ENCODE data around the gene PPM1D.
"Not testable (repeated sequence)": the region's sequence is repeated elsewhere in the genome, so short reads cannot be mapped to it uniquely, and the experiment has no call there.

Gene PPM1D

GRCh38 chr17:60577147-60577915 is 22.7 kb upstream of the PPM1D start:
- Mint-ChIP-seq H3K9me3 (no peaks in the 10 kb centered on the region), H3K4me1 (peaks cover 4% of the 10 kb centered on the region), H3K4me3 (peak overlapping the region; percentile 18), H3K27ac (ENCODE audit: low read depth) (no peak overlapping the region), H3K36me3 (ENCODE audit: insufficient read depth) (peaks cover 1% of the 10 kb centered on the region), H3K27me3 (peaks cover 4% of the 10 kb centered on the region)
- peak; percentile 28 for ATAC-seq (replicated peaks; ENCODE audit: extremely low read depth, poor library complexity, severe bottlenecking)
- no peak for DNase-seq (ENCODE audit: low spot score in 2 of 2)

GRCh38 chr17:60579090-60579489 is 20.9 kb upstream of the PPM1D start:
- no peak overlapping the region for H3K4me3 Mint-ChIP-seq
- ATAC-seq (replicated peaks; ENCODE audit: extremely low read depth, poor library complexity, severe bottlenecking) = no peak
- H3K27ac Mint-ChIP-seq (ENCODE audit: low read depth) = no peak overlapping the region
- peaks cover 4% of the 10 kb centered on the region for H3K4me1 Mint-ChIP-seq
- no peaks in the 10 kb centered on the region for H3K9me3 Mint-ChIP-seq
- DNase-seq (ENCODE audit: low spot score in 2 of 2) = no peak
- H3K36me3 Mint-ChIP-seq (ENCODE audit: insufficient read depth) = peaks cover 1% of the 10 kb centered on the region
- no peaks in the 10 kb centered on the region for H3K27me3 Mint-ChIP-seq

GRCh38 chr17:60579551-60579950 is 20.4 kb upstream of the PPM1D start:
- Mint-ChIP-seq H3K4me3 (no peak overlapping the region), H3K27me3 (no peaks in the 10 kb centered on the region), H3K36me3 (ENCODE audit: insufficient read depth) (peaks cover 1% of the 10 kb centered on the region), H3K27ac (ENCODE audit: low read depth) (no peak overlapping the region), H3K9me3 (no peaks in the 10 kb centered on the region), H3K4me1 (peaks cover 4% of the 10 kb centered on the region)
- DNase-seq (ENCODE audit: low spot score in 2 of 2) (no peak), ATAC-seq (replicated peaks; ENCODE audit: extremely low read depth, poor library complexity, severe bottlenecking) (no peak)

- DNase-seq (ENCODE audit: low spot score in 2 of 2) (no peak), ATAC-seq (replicated peaks; ENCODE audit: extremely low read depth, poor library complexity, severe bottlenecking) (no peak)
- Mint-ChIP-seq H3K4me1 (no peaks in the 10 kb centered on the region), H3K27ac (ENCODE audit: low read depth) (no peak overlapping the region), H3K9me3 (no peaks in the 10 kb centered on the region), H3K4me3 (no peak overlapping the region), H3K36me3 (ENCODE audit: insufficient read depth) (peaks cover 1% of the 10 kb centered on the region), H3K27me3 (peaks cover 11% of the 10 kb centered on the region)
Measured at GRCh38 chr17:60583008-60583407, 17.0 kb upstream of the PPM1D start.

DNA sequence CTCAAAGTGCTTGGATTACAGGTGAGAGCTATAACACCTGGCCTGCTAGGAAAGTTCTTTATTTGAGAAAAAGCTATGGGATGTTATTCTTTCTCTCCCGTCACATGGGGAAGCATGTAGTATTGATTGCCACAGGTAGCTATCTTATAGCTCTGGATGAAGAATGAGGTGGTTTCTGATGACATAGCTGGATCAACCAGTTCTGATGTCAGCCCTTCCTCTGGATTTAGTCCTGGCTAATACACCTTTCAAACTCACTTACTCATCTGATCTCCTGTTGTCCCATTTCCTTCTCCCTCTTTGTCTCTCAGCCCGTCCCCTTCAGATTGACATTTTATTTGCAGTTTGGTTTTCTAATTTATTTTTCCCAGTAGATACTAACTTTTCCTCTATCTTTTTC is 14.1 kb upstream of the PPM1D start:
- Mint-ChIP-seq H3K4me1 (no peaks in the 10 kb centered on the region), H3K27me3 (peaks cover 11% of the 10 kb centered on the region), H3K4me3 (no peak overlapping the region), H3K27ac (ENCODE audit: low read depth) (no peak overlapping the region), H3K36me3 (ENCODE audit: insufficient read depth) (peaks cover 1% of the 10 kb centered on the region), H3K9me3 (no peaks in the 10 kb centered on the region)
- DNase-seq (ENCODE audit: low spot score in 2 of 2) (no peak), ATAC-seq (replicated peaks; ENCODE audit: extremely low read depth, poor library complexity, severe bottlenecking) (no peak)

DNA sequence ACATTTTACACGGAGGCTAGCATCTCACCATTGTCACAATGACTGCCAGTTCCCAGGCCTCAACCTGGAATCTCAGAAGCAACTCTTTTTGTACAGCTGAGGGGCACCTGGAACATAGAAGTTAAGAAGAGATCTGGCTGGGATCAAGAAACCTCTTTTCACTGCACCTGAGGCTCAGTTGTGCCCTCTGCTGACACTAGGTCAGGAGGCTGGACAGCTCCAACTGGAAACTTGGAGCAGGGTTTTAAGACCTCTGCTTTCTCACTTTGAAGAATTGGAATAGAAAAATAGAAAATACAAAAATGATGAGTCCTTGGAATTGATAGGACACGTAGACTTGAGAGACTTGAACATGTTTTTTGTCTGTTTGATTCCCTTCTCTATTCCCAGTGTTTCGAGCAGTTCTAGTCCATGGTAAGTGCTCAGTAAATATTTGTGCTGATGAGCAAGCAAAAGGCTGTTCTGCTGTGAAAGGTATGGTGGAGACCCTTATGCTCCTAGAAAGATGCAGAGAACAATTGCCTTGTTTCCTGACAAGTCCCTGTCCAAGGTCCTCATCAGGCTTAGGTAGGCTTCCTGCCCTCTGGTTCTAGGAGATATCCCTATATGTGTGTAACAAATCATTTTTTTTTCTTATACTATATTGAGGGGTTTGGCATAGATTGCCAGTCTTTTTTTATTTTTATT is 13.6 kb upstream of the PPM1D start:
- H3K4me3 Mint-ChIP-seq = no peak overlapping the region
- DNase-seq (ENCODE audit: low spot score in 2 of 2) (no peak), ATAC-seq (replicated peaks; ENCODE audit: extremely low read depth, poor library complexity, severe bottlenecking) (no peak)
- no peaks in the 10 kb centered on the region for H3K9me3 Mint-ChIP-seq
- no peak overlapping the region for H3K27ac Mint-ChIP-seq (ENCODE audit: low read depth)
- H3K36me3 Mint-ChIP-seq (ENCODE audit: insufficient read depth) = peaks cover 1% of the 10 kb centered on the region
- H3K27me3 Mint-ChIP-seq = peaks cover 11% of the 10 kb centered on the region
- no peaks in the 10 kb centered on the region for H3K4me1 Mint-ChIP-seq

- H3K27ac Mint-ChIP-seq (ENCODE audit: low read depth) = no peak overlapping the region
- H3K27me3 Mint-ChIP-seq = peaks cover 11% of the 10 kb centered on the region
- H3K36me3 Mint-ChIP-seq (ENCODE audit: insufficient read depth) = no peaks in the 10 kb centered on the region
- H3K4me1 Mint-ChIP-seq = no peaks in the 10 kb centered on the region
- H3K9me3 Mint-ChIP-seq = no peaks in the 10 kb centered on the region
- no peak overlapping the region for H3K4me3 Mint-ChIP-seq
- no peak for ATAC-seq (replicated peaks; ENCODE audit: extremely low read depth, poor library complexity, severe bottlenecking)
- no peak for DNase-seq (ENCODE audit: low spot score in 2 of 2)
Measured at GRCh38 chr17:60590070-60590469, 9.9 kb upstream of the PPM1D start.

GRCh38 chr17:60592750-60593149 is 7.2 kb upstream of the PPM1D start:
- DNase-seq (ENCODE audit: low spot score in 2 of 2) (no peak), ATAC-seq (replicated peaks; ENCODE audit: extremely low read depth, poor library complexity, severe bottlenecking) (no peak)
- Mint-ChIP-seq H3K27ac (ENCODE audit: low read depth) (no peak overlapping the region), H3K36me3 (ENCODE audit: insufficient read depth) (no peaks in the 10 kb centered on the region), H3K4me3 (no peak overlapping the region), H3K9me3 (no peaks in the 10 kb centered on the region), H3K4me1 (no peaks in the 10 kb centered on the region), H3K27me3 (no peaks in the 10 kb centered on the region)

GRCh38 chr17:60593441-60594036 is 6.5 kb upstream of the PPM1D start:
- not testable (repeated sequence) for H3K4me3 Mint-ChIP-seq; H3K27me3 Mint-ChIP-seq; ATAC-seq (replicated peaks; ENCODE audit: extremely low read depth, poor library complexity, severe bottlenecking); H3K36me3 Mint-ChIP-seq (ENCODE audit: insufficient read depth); H3K9me3 Mint-ChIP-seq; H3K27ac Mint-ChIP-seq (ENCODE audit: low read depth); DNase-seq (ENCODE audit: low spot score in 2 of 2); H3K4me1 Mint-ChIP-seq

- DNase-seq (ENCODE audit: low spot score in 2 of 2); H3K4me1 Mint-ChIP-seq; H3K27ac Mint-ChIP-seq (ENCODE audit: low read depth): not testable (repeated sequence)
Measured at GRCh38 chr17:60594170-60594569, 5.8 kb upstream of the PPM1D start.

GRCh38 chr17:60594734-60595133 is 5.3 kb upstream of the PPM1D start:
- no peak for DNase-seq (ENCODE audit: low spot score in 2 of 2)
- Mint-ChIP-seq H3K36me3 (ENCODE audit: insufficient read depth) (peaks cover 5% of the 10 kb centered on the region), H3K27ac (ENCODE audit: low read depth) (no peak overlapping the region), H3K9me3 (no peaks in the 10 kb centered on the region), H3K4me1 (peaks cover 8% of the 10 kb centered on the region), H3K4me3 (no peak overlapping the region), H3K27me3 (no peaks in the 10 kb centered on the region)
- no peak for ATAC-seq (replicated peaks; ENCODE audit: extremely low read depth, poor library complexity, severe bottlenecking)

More at GRCh38 chr17:60594170-60594569, 5.8 kb upstream of the PPM1D start:
- not testable (repeated sequence) for H3K9me3 Mint-ChIP-seq; H3K4me3 Mint-ChIP-seq; H3K36me3 Mint-ChIP-seq (ENCODE audit: insufficient read depth); ATAC-seq (replicated peaks; ENCODE audit: extremely low read depth, poor library complexity, severe bottlenecking); H3K27me3 Mint-ChIP-seq

- Mint-ChIP-seq H3K4me1 (peaks cover 18% of the 10 kb centered on the region), H3K27ac (ENCODE audit: low read depth) (no peak overlapping the region), H3K27me3 (no peaks in the 10 kb centered on the region), H3K9me3 (no peaks in the 10 kb centered on the region), H3K4me3 (no peak overlapping the region), H3K36me3 (ENCODE audit: insufficient read depth) (peaks cover 17% of the 10 kb centered on the region)
- DNase-seq (ENCODE audit: low spot score in 2 of 2) (no peak), ATAC-seq (replicated peaks; ENCODE audit: extremely low read depth, poor library complexity, severe bottlenecking) (no peak)
Measured at GRCh38 chr17:60597297-60597696, 2.7 kb upstream of the PPM1D start.

Measured in central memory CD8-positive, alpha-beta T cell (primary cell).